Subcutaneous adipose tissue (tissue), 4 donors: ENCODE results near the gene TTC31. TPM values are rescaled to one million over a fixed set of nuclear protein-coding genes. Genes with fewer than 3 reads are reported as not detected.

Experiments
- CTCF ChIP-seq: fragments of 450-650 bp; IDR thresholded peaks from one replicate; pipeline ENCODE4 v1.5.1; 2016; ENCODE audit warnings: low read depth, mild to moderate bottlenecking, control low read depth, antibody characterized with exemption, moderate library complexity
- total RNA-seq, 4 donors: library from RNA; depleted of rRNA; stranded (reverse); fragments of >200 nt; gene quantifications; one replicate each; pipeline ENCODE4 v1.1.0, GENCODE V29; 2016

Gene TTC31
- total RNA-seq, 4 donors from 2014 or later: 13.0 to 34.9 (median 25.5) TPM

GRCh38 chr2:74472945-74473258 lies 10.0 kb upstream of the TTC31 start:
- TF ChIP-seq CTCF: no peak

- no peak for TF ChIP-seq CTCF
These were observed 8.4 kb upstream of the TTC31 start for GRCh38 chr2:74474481-74474880.

DNA sequence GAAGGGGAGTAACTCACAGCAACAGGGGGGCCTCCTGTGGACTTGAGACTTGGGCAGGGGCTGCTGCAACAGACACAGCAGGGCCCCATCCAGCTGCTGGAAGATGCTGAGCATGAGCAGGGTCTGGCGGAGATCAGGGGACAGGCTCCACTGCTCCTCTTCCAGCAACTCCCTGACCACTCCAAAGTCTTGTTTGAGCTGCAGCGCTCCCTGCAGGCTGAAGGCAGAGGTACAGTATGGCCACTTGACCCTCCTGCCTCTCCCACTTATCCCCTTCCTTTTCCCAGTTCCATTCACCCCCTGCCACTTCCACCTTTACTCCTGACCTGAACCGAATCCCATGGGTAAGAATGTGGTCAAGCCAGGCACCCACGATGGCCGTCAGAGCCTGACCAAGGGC lies 8.0 kb upstream of the TTC31 start:
- no peak for TF ChIP-seq CTCF

DNA sequence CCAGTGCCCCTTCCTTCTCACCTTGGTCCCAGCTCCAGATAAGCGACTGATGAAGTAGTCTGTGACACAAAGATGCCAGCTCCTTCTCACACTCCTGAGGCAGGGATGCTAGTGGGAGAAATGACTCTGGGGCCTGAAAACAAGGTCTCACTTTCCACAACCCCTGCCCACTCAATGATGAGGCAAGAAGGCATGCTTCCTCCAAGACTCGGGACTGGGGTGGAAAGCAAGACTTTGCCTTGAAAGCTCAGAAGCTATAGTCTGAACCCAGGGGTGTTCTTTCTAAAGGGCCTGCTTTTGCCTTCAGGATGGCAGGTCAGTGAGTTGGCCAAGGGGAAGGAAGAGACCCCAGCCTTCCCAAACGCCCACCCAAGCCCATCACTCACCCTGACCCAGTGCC lies 1.4 kb upstream of the TTC31 start:
- TF ChIP-seq CTCF: no peak

DNA sequence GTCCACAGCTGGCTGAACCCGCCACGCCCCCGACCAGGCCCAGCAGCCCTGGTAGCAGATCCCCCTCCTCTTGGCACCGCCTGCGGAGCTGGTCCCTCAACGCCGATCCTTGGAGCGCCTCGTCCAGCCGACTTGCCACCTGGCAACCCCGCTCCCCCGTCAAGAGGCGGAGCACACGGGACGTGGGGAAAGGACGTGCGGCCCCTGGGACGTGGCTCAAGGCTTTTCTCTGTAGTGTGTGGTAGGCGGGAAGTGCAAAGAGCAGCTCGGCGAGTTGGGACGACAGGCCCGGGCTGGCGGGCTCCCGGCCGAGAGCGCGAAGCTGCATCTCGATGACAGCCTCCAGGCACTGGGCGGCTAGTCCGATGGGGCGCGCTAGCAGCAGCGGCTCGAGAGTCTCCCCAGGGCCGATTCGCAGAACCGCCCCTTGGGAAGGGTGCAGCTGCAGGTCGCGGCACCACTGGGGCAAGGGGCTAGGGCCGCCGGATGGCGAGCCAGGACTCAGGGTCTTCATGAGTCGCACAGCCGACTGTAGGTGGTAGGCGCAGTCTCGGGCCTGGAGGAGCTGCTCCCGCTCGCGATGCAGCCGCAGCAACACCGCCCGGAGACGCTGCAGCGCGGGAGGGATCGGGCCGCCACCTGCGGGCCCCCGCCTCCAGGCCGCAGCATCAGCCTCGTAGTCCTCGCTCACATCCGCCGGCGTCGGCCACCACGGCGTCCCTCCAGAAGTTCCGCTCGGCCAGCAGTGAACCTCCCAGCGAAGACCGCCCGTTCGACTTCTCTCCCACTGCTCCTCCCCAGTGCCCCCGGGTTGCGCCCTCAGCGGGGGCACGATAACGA lies 700 bp upstream of the TTC31 start:
- TF ChIP-seq CTCF: no peak

DNA sequence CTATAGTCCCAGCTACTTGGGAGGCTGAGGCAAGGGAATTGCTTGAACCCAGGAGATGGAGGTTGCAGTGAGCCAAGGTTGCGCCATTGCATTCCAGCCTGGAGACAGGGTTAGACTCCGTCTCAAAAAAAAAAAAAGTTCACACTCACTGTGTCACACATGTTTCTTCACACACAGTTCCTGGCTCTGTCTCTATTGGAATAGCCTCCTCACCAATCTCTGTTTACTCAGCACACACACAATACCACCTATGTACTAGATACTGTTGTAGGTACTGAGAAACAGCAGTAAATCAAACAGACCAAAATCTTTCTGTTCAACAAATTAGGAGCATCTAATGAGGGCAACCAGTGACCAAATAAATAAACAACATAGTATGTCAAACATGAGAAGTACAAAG lies 3.3 kb downstream of the TTC31 start:
- no peak for TF ChIP-seq CTCF

GRCh38 chr2:74488643-74489481 lies 6.0 kb downstream of the TTC31 start:
- TF ChIP-seq CTCF: no peak
